Activated CD8-positive, alpha-beta memory T cell treated with anti-CD3 and anti-CD28 coated beads, Interleukin-2, amount 50 U/mL, for 24 hours (primary cell): ENCODE results near the gene ADAMTS12.

Source experiments
- DNase-seq: peaks from one replicate; pipeline ENCODE4 v3.0.0-alpha.2; 2020; ENCODE audit errors: extremely low read depth

The ADAMTS12 gene

GRCh38 chr5:33711094-33711679 lies 180.6 kb downstream of the ADAMTS12 start:
- no peak for DNase-seq

DNA sequence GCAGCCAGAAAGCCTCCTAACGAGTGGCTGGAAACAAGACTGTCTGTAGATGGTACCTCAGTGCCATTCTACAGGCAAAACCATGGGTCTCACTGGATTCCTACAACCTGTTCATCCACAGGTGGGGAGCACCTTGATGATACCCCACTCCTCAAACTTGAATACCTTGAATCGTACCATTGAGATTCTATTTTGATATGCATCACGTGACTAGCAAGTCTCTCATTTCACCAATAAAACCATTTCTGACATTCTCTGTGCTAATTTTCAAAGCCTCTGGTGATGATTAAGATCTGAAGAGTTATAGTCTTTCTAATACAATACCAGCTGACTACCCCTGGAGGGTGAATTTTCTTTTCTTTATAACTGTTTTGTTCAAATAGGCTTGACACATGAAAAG lies 188.9 kb downstream of the ADAMTS12 start:
- DNase-seq, result no peak

GRCh38 chr5:33701951-33702350 lies 189.8 kb downstream of the ADAMTS12 start:
- DNase-seq, result no peak

- no peak for DNase-seq
These were observed 190.5 kb downstream of the ADAMTS12 start for GRCh38 chr5:33701251-33701650.

DNA sequence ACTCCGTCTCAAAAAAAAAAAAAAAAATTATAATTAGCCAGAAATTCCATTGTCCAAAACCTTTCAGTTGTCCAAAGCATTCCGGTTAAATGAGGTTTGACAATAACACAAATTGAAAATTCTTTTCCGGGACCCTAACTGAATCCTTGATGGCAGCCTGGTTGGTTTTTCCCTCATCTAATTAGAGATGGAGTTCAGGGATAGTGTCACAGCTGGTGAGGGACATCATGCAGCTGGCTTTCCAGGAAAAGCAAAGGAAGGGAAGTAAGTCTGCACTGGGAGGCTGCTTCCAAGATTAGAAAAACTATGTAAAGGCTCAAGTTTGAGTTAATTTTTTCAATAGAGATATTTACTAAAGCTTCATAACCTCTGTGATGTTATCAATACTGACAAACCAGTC lies 195.4 kb downstream of the ADAMTS12 start:
- DNase-seq, result no peak

DNA sequence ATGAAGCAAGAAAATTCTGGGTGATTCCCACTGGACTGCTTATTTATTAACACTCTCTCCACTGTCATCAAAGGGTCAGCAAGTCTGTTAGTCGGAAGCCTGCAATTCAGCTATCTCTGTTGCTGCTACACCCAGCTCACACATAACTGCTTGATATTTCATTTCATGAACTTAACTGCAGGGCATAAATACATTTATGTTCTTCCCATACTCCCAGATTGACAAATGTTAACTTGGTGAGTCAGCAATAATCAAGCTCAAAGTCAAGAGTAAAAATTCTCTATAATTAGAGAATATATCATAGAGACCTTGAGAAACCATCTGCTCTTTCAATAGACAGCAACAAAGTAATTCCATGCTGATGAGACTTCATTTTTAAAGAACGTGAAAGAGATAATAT lies 198.8 kb downstream of the ADAMTS12 start:
- no peak for DNase-seq

GRCh38 chr5:33691856-33692255 lies 199.9 kb downstream of the ADAMTS12 start:
- DNase-seq, result no peak

- no peak for DNase-seq
These were observed 201.2 kb downstream of the ADAMTS12 start for GRCh38 chr5:33690374-33691135.

- no peak for DNase-seq
These were observed 203.3 kb downstream of the ADAMTS12 start for GRCh38 chr5:33688526-33688925.

DNA sequence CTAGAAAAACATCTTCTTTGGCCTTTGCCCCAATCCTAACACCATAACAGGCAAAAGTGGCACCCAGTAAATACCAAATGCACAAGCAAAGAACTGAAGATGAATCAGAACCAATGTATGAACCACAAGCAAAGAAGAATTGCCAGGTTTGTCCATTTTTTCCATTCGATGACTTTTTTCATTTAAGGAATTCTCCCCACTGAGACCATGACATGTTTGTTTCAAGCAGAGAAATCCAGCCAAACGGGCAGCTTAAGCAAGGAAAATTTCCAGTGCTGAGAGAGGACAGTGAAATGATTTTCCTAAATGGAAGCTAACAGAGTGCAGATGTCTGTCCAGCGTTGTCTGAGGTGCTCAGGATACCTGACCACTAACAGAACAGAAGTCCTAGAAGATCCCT lies 203.7 kb downstream of the ADAMTS12 start:
- no peak for DNase-seq

DNA sequence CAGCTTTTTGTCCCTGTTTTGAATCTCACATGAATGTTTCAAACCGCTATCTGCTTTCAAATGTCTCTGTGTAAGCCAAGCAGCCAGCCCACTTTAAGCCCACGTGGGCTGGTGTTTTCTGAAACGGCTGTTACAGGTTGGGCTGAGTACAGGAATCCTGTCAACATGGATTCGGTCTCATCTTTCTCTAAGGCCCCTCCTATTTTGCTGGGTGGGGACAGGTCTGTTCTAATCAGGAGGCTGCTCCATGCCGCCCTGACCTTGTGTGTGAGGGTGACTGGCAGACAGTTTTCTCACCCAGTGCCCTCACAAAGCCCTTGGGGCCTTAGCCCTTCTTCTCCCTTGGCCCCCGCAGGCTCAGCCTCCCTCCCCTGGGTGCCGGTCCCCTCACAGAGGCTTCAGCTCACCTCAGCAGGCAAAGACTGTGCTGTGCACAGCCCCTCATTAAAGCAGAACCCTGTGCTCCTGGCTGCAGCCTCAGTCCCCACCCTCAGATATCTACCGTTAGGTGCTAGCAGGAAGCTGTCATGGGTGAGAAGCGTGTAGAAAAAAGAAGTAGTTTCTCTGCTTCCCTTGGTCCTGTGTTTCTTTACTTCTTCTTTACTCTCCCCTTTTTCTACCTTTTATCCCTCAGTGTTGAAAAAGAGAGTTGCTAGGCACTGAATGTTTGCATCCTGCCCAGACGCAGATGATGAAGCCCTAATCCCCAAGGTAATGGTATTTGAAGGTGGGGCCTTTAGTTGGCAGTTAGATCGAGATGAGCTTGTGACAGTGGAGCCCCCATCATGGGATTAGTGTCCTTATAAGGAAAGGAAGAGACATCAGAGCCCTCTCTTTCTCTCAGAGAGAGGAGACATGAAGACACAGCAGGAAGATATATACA lies 205.7 kb downstream of the ADAMTS12 start:
- DNase-seq, result no peak

- DNase-seq, result no peak
These were observed 207.2 kb downstream of the ADAMTS12 start for GRCh38 chr5:33684496-33685159.

DNA sequence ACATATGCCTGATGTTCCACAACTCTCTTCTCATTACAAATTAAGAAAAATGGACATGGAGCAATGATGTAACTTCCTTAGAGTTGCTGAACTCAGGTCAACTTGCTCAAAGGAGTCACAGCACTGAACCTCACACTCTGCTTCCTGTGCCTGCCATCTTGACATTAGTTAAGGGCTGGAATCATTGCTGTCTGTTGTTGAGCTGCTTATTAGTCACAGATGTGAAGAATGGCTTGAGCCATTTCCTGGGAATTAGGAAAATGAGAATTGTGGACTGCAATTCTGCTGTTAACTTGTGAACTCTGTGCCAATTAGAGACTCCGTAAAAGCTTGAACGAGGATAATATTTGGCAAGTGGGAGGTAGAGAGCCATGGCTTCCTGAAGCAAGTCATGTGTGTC lies 212.0 kb downstream of the ADAMTS12 start:
- no peak for DNase-seq

DNA sequence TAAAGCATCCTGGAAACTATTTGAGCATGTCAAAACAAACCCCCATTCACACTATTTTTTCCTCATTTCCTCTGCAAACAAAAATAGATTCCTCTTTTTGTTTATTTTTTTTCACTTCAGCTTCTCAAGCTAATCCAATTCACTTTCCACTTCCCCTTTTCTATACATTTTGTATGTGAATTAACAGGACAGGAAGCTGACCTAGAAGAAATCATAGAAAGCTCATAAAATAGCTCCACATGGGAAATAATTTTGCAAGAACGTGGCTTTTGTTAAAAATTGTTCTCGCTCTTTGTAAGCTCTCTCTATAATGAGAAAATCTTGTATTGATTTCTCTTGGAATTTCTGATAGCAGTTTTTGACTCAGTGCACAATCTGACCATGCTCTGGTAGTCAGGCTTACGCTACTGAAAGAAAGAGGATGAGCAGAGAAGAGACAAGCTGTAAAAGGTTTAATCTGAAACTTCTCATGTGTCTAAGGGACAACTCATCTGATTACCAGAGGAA lies 215.8 kb downstream of the ADAMTS12 start:
- DNase-seq, result no peak

- DNase-seq, result no peak
These were observed 220.0 kb downstream of the ADAMTS12 start for GRCh38 chr5:33671700-33672291.

- DNase-seq, result no peak
These were observed 228.9 kb downstream of the ADAMTS12 start for GRCh38 chr5:33662722-33663427.

DNA sequence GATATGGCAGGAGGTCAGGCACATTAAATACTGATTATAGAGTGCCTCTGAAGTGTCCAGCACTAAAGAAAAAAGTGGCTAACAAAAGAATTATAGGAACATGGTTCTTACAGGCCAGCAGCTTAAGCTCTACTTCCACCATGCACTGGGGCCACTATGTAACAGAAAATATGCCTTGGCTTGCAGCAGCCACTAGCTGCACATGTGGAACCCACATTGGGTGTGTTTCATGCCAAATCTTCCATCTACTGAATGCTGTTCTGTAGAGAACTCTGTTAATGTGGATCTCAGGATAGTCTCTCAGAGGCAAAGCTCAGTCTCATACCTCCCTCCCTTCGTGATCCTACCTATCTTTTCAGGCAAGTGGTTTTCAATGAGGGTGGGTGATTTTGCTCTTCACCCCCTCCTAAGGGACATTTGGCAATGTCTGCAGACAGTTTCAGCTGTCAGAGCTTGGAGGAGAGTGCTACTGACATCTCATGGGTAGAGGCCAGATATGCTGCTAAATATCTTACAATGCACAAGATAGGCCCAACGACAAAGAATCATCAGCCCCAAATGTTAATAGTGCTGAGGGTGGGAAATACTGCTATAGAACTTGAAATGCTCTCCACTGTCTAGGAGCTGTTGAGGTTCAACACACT lies 232.1 kb downstream of the ADAMTS12 start:
- no peak for DNase-seq

DNA sequence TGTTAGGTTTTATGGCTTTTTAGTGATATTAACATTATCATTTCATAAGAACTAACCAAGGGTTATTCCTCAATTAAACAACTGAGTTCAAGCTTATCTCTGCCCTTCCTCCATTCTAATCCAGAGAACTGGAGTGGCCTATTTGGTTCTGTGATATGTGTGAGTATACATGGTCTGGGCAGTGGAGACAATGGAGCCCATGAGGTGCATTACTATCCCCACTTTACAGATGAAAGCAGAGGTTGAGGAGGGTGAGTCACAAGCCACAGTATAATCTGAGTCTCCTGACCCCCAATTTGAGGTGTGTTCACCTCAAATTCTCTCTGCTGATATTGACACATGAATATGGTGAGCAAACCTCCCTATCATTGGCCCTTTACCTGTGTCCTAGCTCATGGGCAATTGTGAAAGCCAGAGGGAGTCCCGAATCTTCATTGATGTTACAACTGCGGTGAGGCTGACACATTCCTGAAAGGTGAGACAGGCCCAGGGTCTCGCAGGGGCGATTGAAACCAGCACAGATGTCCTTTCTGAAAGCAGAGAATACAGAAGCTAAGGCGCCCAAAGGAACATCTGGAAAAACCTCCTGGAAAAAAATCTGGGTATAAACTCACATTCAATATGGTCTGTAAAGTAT lies 233.9 kb downstream of the ADAMTS12 start:
- DNase-seq, result no peak

DNA sequence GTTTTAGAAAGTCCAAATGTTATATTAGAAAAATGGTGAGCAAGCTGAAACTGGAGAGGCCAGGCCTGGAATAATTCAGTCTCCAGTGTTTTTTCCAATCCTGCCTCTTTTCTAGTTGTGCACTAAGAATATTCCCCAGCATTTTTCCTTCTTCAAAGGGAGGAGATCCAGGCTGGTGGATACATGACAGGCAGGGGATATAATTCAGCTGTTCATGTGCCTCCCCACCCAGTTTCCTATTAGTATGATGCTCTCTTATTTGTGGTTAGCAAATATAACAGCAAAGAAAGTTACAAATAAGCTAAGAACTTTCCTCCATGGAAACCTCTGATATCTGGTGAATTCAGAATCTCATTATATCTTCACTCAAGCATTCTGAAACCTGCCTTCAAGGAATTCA lies 234.6 kb downstream of the ADAMTS12 start:
- DNase-seq, result no peak

DNA sequence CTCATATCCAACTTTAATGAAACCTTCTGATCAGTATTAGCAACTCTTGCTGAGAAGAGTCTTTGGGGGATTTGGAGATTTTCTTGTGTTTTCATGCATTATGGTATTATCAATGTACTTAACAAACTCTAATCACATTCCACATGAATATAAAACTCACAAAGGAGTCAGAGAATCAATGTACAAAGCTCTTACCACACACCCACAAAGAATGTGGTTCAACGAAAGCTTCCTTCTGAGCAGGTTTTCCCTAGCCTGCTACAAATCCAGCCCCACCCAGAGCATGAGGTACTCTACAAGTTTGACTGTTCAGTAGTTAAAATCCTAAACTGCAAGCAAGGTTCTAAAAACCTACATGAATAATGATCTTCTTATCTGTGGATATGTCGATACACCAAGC lies 240.9 kb downstream of the ADAMTS12 start:
- no peak for DNase-seq
